Parathyroid adenoma (tissue), 2 donors: Measurements from ENCODE around the gene MPZL1.

Experiments used
- H2AFZ ChIP-seq: fragments of 300-600 bp; sonication (generic); one replicate; pipeline ENCODE4 v1.7.0; 2017; ENCODE audit warnings: antibody characterized with exemption, mild to moderate bottlenecking
- H3K27ac ChIP-seq: fragments of 300-600 bp; sonication (generic); one replicate; pipeline ENCODE4 v1.7.0; 2017
- H3K27me3 ChIP-seq: fragments of 300-600 bp; sonication (generic); one replicate; pipeline ENCODE4 v1.7.0; 2017; ENCODE audit warnings: low read length; ENCODE audit not compliant: control insufficient read depth, insufficient read depth
- H3K36me3 ChIP-seq: fragments of 300-600 bp; sonication (generic); one replicate; pipeline ENCODE4 v1.7.0; 2017; ENCODE audit warnings: low read length; ENCODE audit not compliant: control insufficient read depth, insufficient read depth
- H3K4me1 ChIP-seq: fragments of 300-600 bp; sonication (generic); one replicate; pipeline ENCODE4 v1.7.0; 2017; ENCODE audit warnings: control low read depth
- H3K4me2 ChIP-seq: fragments of 300-600 bp; sonication (generic); one replicate; pipeline ENCODE4 v1.7.0; 2017; ENCODE audit warnings: low read length
- H3K4me3 ChIP-seq: fragments of 300-600 bp; sonication (generic); one replicate; pipeline ENCODE4 v1.7.0; 2017; ENCODE audit warnings: low read depth, low read length
- H3K79me2 ChIP-seq: fragments of 300-600 bp; sonication (generic); one replicate; pipeline ENCODE4 v1.7.0; 2017; ENCODE audit warnings: control low read depth
- H3K9ac ChIP-seq: fragments of 300-600 bp; sonication (generic); one replicate; pipeline ENCODE4 v1.7.0; 2017; ENCODE audit warnings: mild to moderate bottlenecking
- H3K9me3 ChIP-seq: fragments of 300-600 bp; sonication (generic); one replicate; pipeline ENCODE4 v1.7.0; 2017; ENCODE audit warnings: low read length; ENCODE audit not compliant: control insufficient read depth
- CTCF ChIP-seq: fragments of 300-600 bp; sonication (generic); IDR thresholded peaks from one replicate; pipeline ENCODE4 v1.7.0; 2017; ENCODE audit warnings: antibody characterized with exemption, mild to moderate bottlenecking
- donor health status: primary hyperparathyroidism.

MPZL1 gene

DNA sequence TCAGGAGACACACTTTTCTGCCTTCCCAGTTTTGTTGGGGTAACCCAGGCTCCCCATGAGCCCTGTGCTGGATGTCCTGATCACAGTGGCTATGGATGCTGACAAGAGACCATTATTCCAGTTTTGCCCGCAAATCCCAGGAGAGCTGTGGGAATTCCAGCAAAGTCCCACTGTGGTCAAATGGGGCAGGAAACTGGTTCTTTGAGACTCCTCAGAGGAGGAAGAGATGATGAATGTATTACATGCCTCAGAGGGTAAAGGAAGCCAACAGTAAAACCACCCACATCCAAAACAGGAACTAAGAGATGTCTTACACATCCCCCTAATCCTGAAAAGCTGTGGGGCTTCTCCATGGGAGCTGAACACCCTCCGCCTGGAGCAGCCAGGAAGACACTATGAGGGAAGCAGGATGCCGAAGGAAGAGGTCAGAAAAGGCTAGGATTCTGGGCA lies 12.8 kb upstream of the MPZL1 start:
- Histone ChIP-seq H3K4me3 (no peak overlapping the region), H3K27ac (no peak overlapping the region), H3K27me3 (no peaks in the 10 kb centered on the region), H3K4me2 (no peak overlapping the region), H3K79me2 (no peaks in the 10 kb centered on the region), H2AFZ (no peak overlapping the region), H3K9ac (no peak overlapping the region), H3K4me1 (no peaks in the 10 kb centered on the region), H3K36me3 (no peaks in the 10 kb centered on the region), H3K9me3 (no peaks in the 10 kb centered on the region)
- TF ChIP-seq CTCF, result no peak

DNA sequence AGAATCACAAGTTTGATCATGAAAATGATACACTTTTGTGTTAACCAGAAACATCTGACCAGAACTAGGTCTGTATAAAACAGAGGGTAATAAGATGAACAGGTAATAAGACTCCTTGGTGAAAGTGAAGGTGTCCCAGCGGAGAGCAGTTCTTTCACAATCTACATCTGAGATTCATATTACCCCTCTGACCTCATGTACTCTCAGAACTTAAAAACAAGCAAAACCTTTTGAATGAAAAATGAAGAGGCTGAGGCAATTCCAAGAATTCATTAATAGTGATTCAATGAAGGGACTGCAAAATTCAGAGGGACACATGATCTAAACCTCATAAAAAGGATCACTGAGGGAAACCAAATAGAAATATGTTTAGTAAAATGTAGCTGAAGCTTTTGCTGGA lies 10.9 kb upstream of the MPZL1 start:
- no peaks in the 10 kb centered on the region for H3K36me3 ChIP-seq
- H3K27me3 ChIP-seq, result no peaks in the 10 kb centered on the region
- no peak for TF ChIP-seq CTCF
- H3K9me3 ChIP-seq, result no peaks in the 10 kb centered on the region
- no peaks in the 10 kb centered on the region for H3K4me1 ChIP-seq
- H3K27ac ChIP-seq, result no peak overlapping the region
- no peak overlapping the region for H2AFZ ChIP-seq
- H3K4me2 ChIP-seq, result no peak overlapping the region
- no peaks in the 10 kb centered on the region for H3K79me2 ChIP-seq
- H3K9ac ChIP-seq, result no peak overlapping the region
- H3K4me3 ChIP-seq, result no peak overlapping the region

DNA sequence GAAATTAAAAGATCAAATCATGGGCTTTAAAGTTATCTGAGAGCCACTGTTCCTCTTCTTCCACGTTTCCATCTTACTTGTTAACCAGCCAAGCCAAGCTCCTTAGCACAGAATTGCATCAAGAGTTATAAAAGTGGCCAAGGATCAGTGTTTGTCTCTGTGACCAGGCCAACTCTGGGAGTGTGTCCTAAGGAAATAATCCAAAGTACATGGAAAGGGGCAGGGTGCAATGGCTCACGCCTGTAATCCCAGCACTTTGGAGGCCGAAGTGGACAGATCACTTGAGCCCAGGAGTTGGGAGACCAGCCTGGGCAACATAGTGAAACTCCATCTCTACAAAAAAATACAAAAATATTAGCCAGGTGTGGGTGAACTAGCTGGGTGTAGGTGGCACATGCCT lies 10.0 kb upstream of the MPZL1 start:
- no peaks in the 10 kb centered on the region for H3K9me3 ChIP-seq
- H2AFZ ChIP-seq, result no peak overlapping the region
- no peak overlapping the region for H3K9ac ChIP-seq
- no peak overlapping the region for H3K4me3 ChIP-seq
- H3K36me3 ChIP-seq, result no peaks in the 10 kb centered on the region
- H3K4me2 ChIP-seq, result no peak overlapping the region
- no peaks in the 10 kb centered on the region for H3K27me3 ChIP-seq
- no peaks in the 10 kb centered on the region for H3K4me1 ChIP-seq
- H3K27ac ChIP-seq, result no peak overlapping the region
- H3K79me2 ChIP-seq, result no peaks in the 10 kb centered on the region
- no peak for TF ChIP-seq CTCF

DNA sequence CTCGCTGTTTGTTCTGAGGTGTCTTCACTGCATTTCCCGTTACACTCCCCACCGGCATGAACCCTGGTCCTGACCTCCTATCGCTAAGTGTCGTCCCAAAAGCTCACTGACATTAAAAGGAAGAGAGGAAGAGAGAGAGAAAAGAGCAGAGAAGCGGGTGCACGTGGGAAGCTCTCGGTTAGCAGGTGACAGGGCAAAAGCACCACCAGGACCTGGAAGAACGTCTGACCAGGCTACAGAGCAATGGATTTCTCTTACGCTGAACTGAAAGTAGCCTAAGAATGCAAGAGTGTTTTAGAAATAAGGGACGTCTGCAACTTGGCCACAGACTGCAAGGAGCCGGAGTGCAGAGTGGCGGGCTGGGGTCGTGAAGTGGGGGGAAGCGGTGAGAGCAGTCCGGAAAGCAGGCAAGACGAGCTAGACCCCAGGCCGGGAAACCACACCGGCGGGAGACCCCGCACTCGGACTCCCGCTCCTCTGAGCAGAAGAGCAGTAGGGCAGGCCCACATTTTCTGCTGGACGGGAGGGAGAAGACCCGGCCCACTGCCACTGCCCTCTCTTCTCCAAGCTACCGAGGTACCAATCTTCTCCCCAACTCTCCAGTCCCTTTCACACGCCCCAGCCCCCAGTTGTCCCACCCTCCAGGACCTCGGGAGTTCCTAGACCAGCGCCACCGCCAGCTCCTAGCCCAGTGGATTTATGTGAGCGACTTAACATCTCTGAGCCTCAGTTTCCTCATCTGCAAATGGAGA lies 8.3 kb upstream of the MPZL1 start:
- peak overlapping the region; percentile 72 for H3K27ac ChIP-seq
- no peaks in the 10 kb centered on the region for H3K9me3 ChIP-seq
- H3K4me3 ChIP-seq, result peak overlapping the region; percentile 67
- peak overlapping the region; percentile 81 for H2AFZ ChIP-seq
- H3K36me3 ChIP-seq, result no peaks in the 10 kb centered on the region
- no peaks in the 10 kb centered on the region for H3K4me1 ChIP-seq
- no peak for TF ChIP-seq CTCF
- H3K4me2 ChIP-seq, result peak overlapping the region; percentile 47
- H3K9ac ChIP-seq, result no peak overlapping the region
- H3K27me3 ChIP-seq, result no peaks in the 10 kb centered on the region
- no peaks in the 10 kb centered on the region for H3K79me2 ChIP-seq

DNA sequence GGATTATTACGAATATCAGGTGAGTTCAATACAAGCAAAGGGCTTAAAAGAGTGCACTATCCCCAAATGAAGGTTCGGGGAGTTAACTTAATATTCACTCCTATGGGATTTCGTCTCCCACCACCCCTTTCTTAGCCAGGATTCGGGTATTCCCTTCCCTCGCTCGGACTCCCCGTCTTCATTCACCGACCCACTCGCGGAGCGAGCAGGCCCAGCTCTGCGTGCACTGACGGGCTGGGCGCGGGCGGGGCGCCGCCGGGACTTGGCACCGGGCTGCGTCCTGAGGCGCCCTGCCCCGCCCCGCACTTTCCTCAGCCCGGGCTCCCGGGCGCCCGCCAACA lies 7.7 kb upstream of the MPZL1 start:
- H3K9me3 ChIP-seq, result no peaks in the 10 kb centered on the region
- no peaks in the 10 kb centered on the region for H3K79me2 ChIP-seq
- no peak for TF ChIP-seq CTCF
- H3K27ac ChIP-seq, result peak overlapping the region; percentile 72
- peak overlapping the region; percentile 67 for H3K4me3 ChIP-seq
- H3K27me3 ChIP-seq, result no peaks in the 10 kb centered on the region
- H3K4me1 ChIP-seq, result no peaks in the 10 kb centered on the region
- H3K36me3 ChIP-seq, result no peaks in the 10 kb centered on the region
- no peak overlapping the region for H3K9ac ChIP-seq
- H3K4me2 ChIP-seq, result peak overlapping the region; percentile 47
- peak overlapping the region; percentile 81 for H2AFZ ChIP-seq
